Muscle layer of duodenum (tissue), 2 donors: ENCODE data around the gene MDC1.
"Not testable (repeated sequence)": the region's sequence is repeated elsewhere in the genome, so short reads cannot be mapped to it uniquely, and the experiment has no call there.

ENCODE experiments used
- H3K27ac ChIP-seq: one replicate; pipeline ENCODE4 v1.7.0; 2013; ENCODE audit warnings: mild to moderate bottlenecking, low read length
- H3K27me3 ChIP-seq: one replicate; pipeline ENCODE4 v1.7.0; 2013; ENCODE audit warnings: low read depth, mild to moderate bottlenecking, control low read depth, low read length
- H3K36me3 ChIP-seq, 2 donors: one replicate each; pipeline ENCODE4 v1.7.0; 2013; ENCODE audit warnings: low read length in 2 of 2, control low read depth in 1 of 2, mild to moderate bottlenecking in 1 of 2; ENCODE audit not compliant: insufficient read depth in 2 of 2, control insufficient read depth in 1 of 2
- H3K4me1 ChIP-seq, 2 donors: one replicate each; pipeline ENCODE4 v1.7.0; 2013; ENCODE audit warnings: low read length in 2 of 2, mild to moderate bottlenecking in 2 of 2, control low read depth in 1 of 2, moderate library complexity in 1 of 2; ENCODE audit not compliant: insufficient read depth in 2 of 2, control insufficient read depth in 1 of 2
- H3K4me3 ChIP-seq, 2 donors: one replicate each; pipeline ENCODE4 v1.7.0; 2013; ENCODE audit warnings: low read length in 2 of 2, low read depth in 1 of 2, mild to moderate bottlenecking in 1 of 2
- H3K9me3 ChIP-seq, 2 donors: one replicate each; pipeline ENCODE4 v1.7.0; 2013; ENCODE audit warnings: low read length in 2 of 2, control low read depth in 1 of 2, mild to moderate bottlenecking in 1 of 2; ENCODE audit not compliant: control insufficient read depth in 1 of 2
- donor health status: healthy.

MDC1 gene

GRCh38 chr6:30681766-30682142 is 35.3 kb downstream of the MDC1 start:
- Histone ChIP-seq H3K27me3 (no peaks in the 10 kb centered on the region), H3K27ac (peak overlapping the region; percentile 96), H3K4me1 (peaks cover 11 to 40% of the 10 kb centered on the region in 2 donors), H3K4me3 (peak overlapping the region; percentile 88 to 97), H3K9me3 (no peaks in the 10 kb centered on the region), H3K36me3 (peaks cover 15 to 23% of the 10 kb centered on the region in 2 donors)

DNA sequence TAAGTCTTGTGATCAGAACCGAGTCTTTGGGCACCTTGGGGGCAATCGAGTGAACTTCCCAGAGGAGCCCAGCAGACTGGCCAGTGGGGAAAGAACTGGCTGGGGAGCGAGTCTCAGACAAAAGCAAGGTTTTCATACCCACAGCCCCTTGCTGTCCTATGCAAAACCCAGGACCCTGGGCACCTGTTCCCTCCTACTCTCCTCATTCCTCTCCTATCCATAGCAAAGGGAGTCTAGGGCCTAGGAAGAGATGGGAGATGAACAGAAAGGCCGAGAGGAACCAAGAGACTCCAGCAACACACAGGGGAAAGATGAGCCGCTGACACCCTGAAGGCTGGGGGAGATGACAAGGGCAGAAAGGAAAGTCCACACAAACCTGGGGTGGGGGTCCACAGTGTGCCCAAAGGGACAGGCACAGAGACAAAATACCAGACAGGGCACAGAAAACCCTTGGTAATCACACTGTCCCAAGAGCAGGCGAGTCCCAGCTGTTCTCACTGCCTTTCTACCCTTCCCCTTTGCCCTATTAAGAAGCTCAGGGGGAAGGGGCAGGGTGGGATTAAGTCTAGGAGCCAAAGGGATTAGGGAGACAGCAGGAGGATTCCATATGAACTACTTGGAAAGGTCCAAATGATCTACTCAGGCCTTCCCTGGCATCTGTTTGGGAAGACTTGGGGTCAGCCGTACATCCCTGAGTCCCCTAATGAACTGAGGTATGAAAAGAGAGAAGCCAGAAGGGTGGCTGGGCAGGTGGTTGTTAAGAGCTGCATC is 37.1 kb downstream of the MDC1 start:
- H3K27ac ChIP-seq = peak overlapping the region; percentile 85
- no peaks in the 10 kb centered on the region for H3K9me3 ChIP-seq
- peaks cover 24 to 30% of the 10 kb centered on the region in 2 donors for H3K36me3 ChIP-seq
- H3K4me1 ChIP-seq = peaks cover 11 to 40% of the 10 kb centered on the region in 2 donors
- H3K4me3 ChIP-seq = peak overlapping the region; percentile 59 to 97
- H3K27me3 ChIP-seq = no peaks in the 10 kb centered on the region

- Histone ChIP-seq H3K9me3 (no peaks in the 10 kb centered on the region), H3K36me3 (peaks cover 24 to 30% of the 10 kb centered on the region in 2 donors), H3K4me1 (peaks cover 11 to 40% of the 10 kb centered on the region in 2 donors), H3K27me3 (no peaks in the 10 kb centered on the region), H3K4me3 (peak overlapping the region; percentile 59 to 97), H3K27ac (peak overlapping the region; percentile 85)
Observed at GRCh38 chr6:30678964-30679726, 37.9 kb downstream of the MDC1 start.

DNA sequence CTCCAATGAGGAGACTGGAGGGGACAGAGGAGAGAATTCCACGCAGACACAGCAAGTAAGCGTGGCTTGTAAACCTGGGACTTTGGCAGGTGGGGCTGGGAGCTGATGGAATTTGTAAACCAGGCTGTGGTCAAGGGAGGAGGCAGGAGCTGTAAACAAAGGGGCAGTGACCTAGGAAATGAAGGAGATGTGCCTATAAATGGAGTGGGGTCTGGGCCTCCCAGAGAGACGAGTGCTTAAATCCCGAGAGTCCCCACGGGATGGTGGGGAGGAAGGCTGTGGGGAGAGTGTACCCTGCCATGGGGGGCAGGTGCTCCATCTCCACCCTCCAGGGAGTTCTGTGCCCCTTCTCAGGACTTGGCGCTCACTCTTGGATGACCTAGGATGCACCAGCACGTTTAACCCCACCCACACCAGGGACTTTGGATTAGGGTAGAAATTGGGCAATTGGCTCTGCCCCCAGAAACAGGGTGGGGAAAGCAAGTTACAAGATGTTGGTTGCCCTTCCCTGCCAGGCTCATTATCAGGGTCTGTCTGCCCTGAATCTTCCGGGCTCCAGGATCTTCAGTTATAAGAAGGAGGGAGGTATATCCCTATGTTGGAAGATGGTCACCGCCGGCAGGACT is 40.3 kb downstream of the MDC1 start:
- no peak overlapping the region for H3K4me3 ChIP-seq
- H3K27ac ChIP-seq = no peak overlapping the region
- H3K36me3 ChIP-seq = peaks cover 24 to 30% of the 10 kb centered on the region in 2 donors
- no peaks in the 10 kb centered on the region for H3K27me3 ChIP-seq
- no peaks in the 10 kb centered on the region for H3K9me3 ChIP-seq
- peaks cover 11 to 38% of the 10 kb centered on the region in 2 donors for H3K4me1 ChIP-seq

DNA sequence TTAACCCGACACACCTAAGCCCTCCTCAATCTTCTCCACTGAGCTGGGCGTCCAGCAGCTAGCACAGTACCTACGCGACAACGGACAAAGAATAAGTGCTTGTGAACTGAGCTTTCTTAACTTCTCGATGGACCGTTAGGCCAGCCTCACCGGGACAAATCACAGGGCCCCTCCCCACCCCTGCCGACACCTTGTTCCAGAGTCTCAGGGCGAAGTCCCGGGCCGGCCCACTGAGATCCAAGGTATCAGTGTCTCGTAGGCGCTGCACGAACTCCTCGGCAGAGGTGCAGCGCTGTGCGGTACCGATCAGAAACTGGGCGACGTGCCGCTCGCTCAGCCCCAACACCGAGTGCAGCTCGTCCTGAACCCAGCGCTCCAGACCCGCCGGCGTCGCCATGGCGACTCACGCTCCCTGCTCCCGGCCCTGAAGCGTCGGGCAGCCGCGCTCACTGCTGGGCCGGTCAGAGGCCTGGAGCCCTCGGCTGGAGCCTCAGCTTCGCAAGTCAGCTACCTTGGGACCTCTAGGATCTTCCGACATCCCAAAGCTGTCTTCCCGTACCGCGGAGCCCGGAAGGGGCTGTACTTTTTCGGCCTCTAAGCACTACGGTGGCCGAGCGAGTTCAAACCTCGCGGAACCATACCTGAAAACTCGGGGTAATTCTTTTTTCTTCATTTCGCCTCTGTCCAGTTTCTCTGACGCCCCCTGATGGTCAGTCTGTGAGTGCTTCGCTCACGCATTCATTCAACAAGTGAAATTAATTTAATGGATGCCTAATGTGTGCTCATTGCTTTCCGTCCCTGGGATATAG is 44.4 kb downstream of the MDC1 start, which contains the start of gene DHX16:
Gene DHX16, minus strand, starts transcription at position 562 of the 809 bp plus-strand sequence. Its CDS starts 165 bp downstream, at position 397.
- no peaks in the 10 kb centered on the region for H3K9me3 ChIP-seq
- H3K4me1 ChIP-seq = peaks cover 0 to 20% of the 10 kb centered on the region in 2 donors
- peak within 1 kb of the TSS; percentile 74 for H3K27ac ChIP-seq
- no peaks in the 10 kb centered on the region for H3K27me3 ChIP-seq
- H3K36me3 ChIP-seq = peaks cover 28 to 38% of the 10 kb centered on the region in 2 donors
- H3K4me3 ChIP-seq = peak within 1 kb of the TSS; percentile 79 to 91

DNA sequence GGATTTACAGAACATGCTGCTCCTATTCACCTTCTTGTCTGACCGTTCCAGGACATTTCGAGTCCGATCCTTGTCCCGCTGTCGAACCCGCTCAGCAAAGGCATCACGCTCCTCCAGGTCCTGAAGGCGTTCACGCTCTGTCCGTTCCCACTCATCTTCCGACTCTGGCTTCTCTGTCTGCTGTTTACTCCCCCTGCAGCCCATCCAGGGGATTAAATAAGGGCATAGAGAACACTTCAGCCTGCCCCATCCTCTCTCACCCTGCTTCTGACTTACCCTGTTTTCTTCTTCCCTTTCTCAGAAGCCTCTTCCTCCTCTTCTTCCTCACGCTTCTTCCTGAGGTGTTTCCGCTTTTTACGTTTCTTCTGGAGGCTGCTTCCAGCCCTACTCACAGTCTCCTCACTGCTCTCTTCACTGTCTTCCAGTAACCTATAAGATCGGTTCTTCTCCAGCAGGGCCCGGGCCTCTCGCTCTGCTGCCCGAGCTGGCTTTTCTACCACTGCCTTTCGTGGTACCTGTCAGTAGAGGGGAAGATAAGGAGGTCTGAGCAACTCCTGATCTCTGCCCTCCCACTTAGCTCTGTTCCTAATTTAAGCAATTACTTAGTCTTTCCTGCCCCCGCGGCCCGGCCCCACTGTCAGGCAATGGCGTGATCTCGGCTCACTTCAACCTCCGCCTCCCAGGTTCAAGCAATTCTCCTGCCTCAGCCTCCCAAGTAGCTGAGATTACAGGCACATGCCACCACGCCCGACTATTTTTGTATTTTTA is 46.1 kb downstream of the MDC1 start:
- Histone ChIP-seq H3K4me3 (no peak overlapping the region), H3K9me3 (no peaks in the 10 kb centered on the region), H3K27me3 (no peaks in the 10 kb centered on the region), H3K36me3 (peaks cover 24 to 34% of the 10 kb centered on the region in 2 donors), H3K4me1 (peaks cover 0 to 20% of the 10 kb centered on the region in 2 donors), H3K27ac (no peak overlapping the region)

- peaks cover 60 to 74% of the 10 kb centered on the region in 2 donors for H3K36me3 ChIP-seq
- not testable (repeated sequence) for H3K27me3 ChIP-seq, H3K4me3 ChIP-seq, H3K4me1 ChIP-seq, H3K9me3 ChIP-seq, H3K27ac ChIP-seq
Observed at GRCh38 chr6:30666300-30666699, 50.8 kb downstream of the MDC1 start.

GRCh38 chr6:30664994-30665767 is 51.9 kb downstream of the MDC1 start:
- Histone ChIP-seq H3K27ac (no peak overlapping the region), H3K9me3 (no peaks in the 10 kb centered on the region), H3K27me3 (no peaks in the 10 kb centered on the region), H3K4me1 (no peaks in the 10 kb centered on the region), H3K4me3 (no peak overlapping the region), H3K36me3 (peaks cover 57 to 72% of the 10 kb centered on the region in 2 donors)

- H3K36me3 ChIP-seq = peaks cover 84 to 91% of the 10 kb centered on the region in 2 donors
- H3K4me1 ChIP-seq, H3K27ac ChIP-seq, H3K9me3 ChIP-seq, H3K4me3 ChIP-seq, H3K27me3 ChIP-seq: not testable (repeated sequence)
Observed at GRCh38 chr6:30657922-30658321, 59.2 kb downstream of the MDC1 start.

- H3K27ac ChIP-seq = no peak overlapping the region
- H3K4me3 ChIP-seq = no peak overlapping the region
- no peaks in the 10 kb centered on the region for H3K27me3 ChIP-seq
- peaks cover 83 to 91% of the 10 kb centered on the region in 2 donors for H3K36me3 ChIP-seq
- H3K9me3 ChIP-seq = no peaks in the 10 kb centered on the region
- no peaks in the 10 kb centered on the region for H3K4me1 ChIP-seq
Observed at GRCh38 chr6:30657454-30657853, 59.6 kb downstream of the MDC1 start.
